Neural cell (in vitro differentiated cells): ENCODE data around the gene FLT3LG. TPM values are rescaled to one million over a fixed set of nuclear protein-coding genes. Genes with fewer than 3 reads are reported as not detected.

Experiments used
- H2AFZ ChIP-seq: fragments of 200-600, 300-800 bp; sonication (generic), shearing (Covaris generic); 2 replicates; pipeline ENCODE4 v1.6.0; 2014; ENCODE audit warnings: low read depth, mild to moderate bottlenecking, antibody characterized with exemption, low read length, moderate library complexity
- H3F3A ChIP-seq: fragments of 200-600 bp; shearing (Covaris generic); 2 replicates; pipeline ENCODE4 v1.6.1; 2016; ENCODE audit warnings: mild to moderate bottlenecking, moderate library complexity, mixed read lengths, antibody characterized with exemption, low read length; ENCODE audit not compliant: insufficient read depth, poor library complexity, severe bottlenecking
- H3K27ac ChIP-seq: fragments of 200-600, 300-800 bp; sonication (generic), shearing (Covaris generic); 2 replicates; pipeline ENCODE4 v1.5.1; 2014; ENCODE audit warnings: mild to moderate bottlenecking, low read length, moderate library complexity
- H3K27me3 ChIP-seq: fragments of 300-800, 200-600 bp; sonication (generic), shearing (Covaris generic); 2 replicates; pipeline ENCODE4 v1.6.0; 2014; ENCODE audit warnings: mild to moderate bottlenecking, low read depth, low read length, moderate library complexity; ENCODE audit not compliant: insufficient read depth
- H3K36me3 ChIP-seq: fragments of 300-800, 200-600 bp; sonication (generic), shearing (Covaris generic); 2 replicates; pipeline ENCODE4 v1.5.1; 2014; ENCODE audit warnings: mild to moderate bottlenecking, antibody characterized with exemption, low read length, moderate library complexity; ENCODE audit not compliant: insufficient read depth
- H3K4me2 ChIP-seq: fragments of 300-800, 200-600 bp; sonication (generic), shearing (Covaris generic); 2 replicates; pipeline ENCODE4 v1.6.0; 2014; ENCODE audit warnings: mild to moderate bottlenecking, low read length
- H3K4me3 ChIP-seq: fragments of 300-800, 200-600 bp; sonication (generic), shearing (Covaris generic); 2 replicates; pipeline ENCODE4 v1.5.1; 2014; ENCODE audit warnings: mild to moderate bottlenecking, low read length, moderate library complexity
- H3K79me2 ChIP-seq: fragments of 200-600 bp; shearing (Covaris generic); replicated peaks from 2 replicates; pipeline ENCODE4 v1.6.0; 2014; ENCODE audit warnings: mild to moderate bottlenecking, low read length, moderate library complexity; ENCODE audit not compliant: insufficient read depth
- H3K9ac ChIP-seq: fragments of 300-800, 200-600 bp; sonication (generic), shearing (Covaris generic); 2 replicates; pipeline ENCODE4 v1.6.1; 2016; ENCODE audit warnings: mild to moderate bottlenecking, low read length, mixed read lengths
- H3K9me2 ChIP-seq: fragments of 200-600 bp; shearing (Covaris generic); 2 replicates; pipeline ENCODE4 v1.6.1; 2016; ENCODE audit warnings: mild to moderate bottlenecking, low read length, mixed read lengths; ENCODE audit not compliant: insufficient read depth
- H3K9me3 ChIP-seq: fragments of 200-600, 300-800 bp; sonication (generic), shearing (Covaris generic); 2 replicates; pipeline ENCODE4 v1.6.1; 2016; ENCODE audit warnings: mild to moderate bottlenecking, mixed run types, low read length, moderate library complexity, mixed read lengths
- H4K20me1 ChIP-seq: fragments of 200-600 bp; shearing (Covaris generic); 2 replicates; pipeline ENCODE4 v1.6.1; 2016; ENCODE audit warnings: mild to moderate bottlenecking, mixed run types; ENCODE audit not compliant: insufficient read depth
- CTCF ChIP-seq: fragments of 450-650 bp; IDR thresholded peaks from 2 replicates; pipeline ENCODE4 v1.5.1; 2014; ENCODE audit warnings: antibody characterized with exemption, mild to moderate bottlenecking, moderate library complexity; ENCODE audit not compliant: poor library complexity, severe bottlenecking
- EP300 ChIP-seq: fragments of 450-650 bp; conservative IDR thresholded peaks from 2 replicates; pipeline ENCODE4 v1.6.1; 2014; ENCODE audit warnings: antibody characterized with exemption, mild to moderate bottlenecking, moderate library complexity; ENCODE audit not compliant: poor library complexity, severe bottlenecking
- EZH2 ChIP-seq: fragments of 200-600, 300-800 bp; shearing (Covaris generic), sonication (generic); IDR thresholded peaks from 2 replicates; pipeline ENCODE4 v1.6.1; 2014; ENCODE audit warnings: antibody characterized with exemption, low read length, borderline replicate concordance, mild to moderate bottlenecking; ENCODE audit not compliant: insufficient read depth, poor library complexity, severe bottlenecking
- MXI1 ChIP-seq: fragments of 450-650 bp; conservative IDR thresholded peaks from 2 replicates; pipeline ENCODE4 v1.6.1; 2014; ENCODE audit warnings: antibody characterized with exemption, mild to moderate bottlenecking; ENCODE audit not compliant: poor library complexity, severe bottlenecking
- POLR2AphosphoS5 ChIP-seq: IDR thresholded peaks from 2 replicates; pipeline ENCODE4 v1.6.1; 2012
- RAD21 ChIP-seq: fragments of 450-650 bp; conservative IDR thresholded peaks from 2 replicates; pipeline ENCODE4 v1.6.1; 2014; ENCODE audit warnings: antibody characterized with exemption, mild to moderate bottlenecking, moderate library complexity
- REST ChIP-seq: IDR thresholded peaks from 2 replicates; pipeline ENCODE4 v1.6.1; 2012; ENCODE audit warnings: borderline replicate concordance
- SMC3 ChIP-seq: fragments of 450-650 bp; conservative IDR thresholded peaks from 2 replicates; pipeline ENCODE4 v1.6.1; 2014; ENCODE audit warnings: antibody characterized with exemption, mild to moderate bottlenecking, moderate library complexity; ENCODE audit not compliant: poor library complexity
- TAF1 ChIP-seq: IDR thresholded peaks from 2 replicates; pipeline ENCODE4 v1.6.1; 2012; ENCODE audit warnings: low read depth
- polyA plus RNA-seq: library from polyadenylated mRNA; depleted of rRNA; stranded (reverse); fragments of >200 nt; gene quantifications from 2 replicates; pipeline ENCODE4 v1.2.3, GENCODE V29; 2014

The FLT3LG gene
- polyA plus RNA-seq, 1 donor from 2014 or later, result not detected

GRCh38 chr19:49441210-49441959 lies 32.6 kb upstream of the FLT3LG start, which contains the start of gene SLC17A7:
SLC17A7 (minus strand) TSS chr19:49441527; CDS start chr19:49441379, 148 bp downstream.
- H3K9ac ChIP-seq, result peak within 1 kb of the TSS; percentile 3
- H3K27me3 ChIP-seq, result peaks cover 68% of the 10 kb centered on the region
- no peak within 1 kb of the TSS for H2AFZ ChIP-seq

GRCh38 chr19:49441960-49442350 lies 32.1 kb upstream of the FLT3LG start:
- TF ChIP-seq SMC3 (no peak), EZH2 (peak; percentile 56)
- Histone ChIP-seq H3K9me2 (no peaks in the 10 kb centered on the region), H4K20me1 (no peaks in the 10 kb centered on the region), H3K9me3 (no peaks in the 10 kb centered on the region), H3F3A (no peaks in the 10 kb centered on the region), H3K4me3 (peak overlapping the region; percentile 77), H3K27ac (no peak overlapping the region), H2AFZ (no peak overlapping the region), H3K4me2 (no peak overlapping the region), H3K79me2 (no peaks in the 10 kb centered on the region), H3K27me3 (peaks cover 63% of the 10 kb centered on the region), H3K36me3 (no peaks in the 10 kb centered on the region), H3K9ac (no peak overlapping the region)

More at GRCh38 chr19:49441210-49441959, 32.6 kb upstream of the FLT3LG start, which contains the start of gene SLC17A7:
- H3K27ac ChIP-seq, result no peak within 1 kb of the TSS
- no peak within 1 kb of the TSS for H3K4me2 ChIP-seq
- no peaks in the 10 kb centered on the region for H3K9me2 ChIP-seq
- H3K79me2 ChIP-seq, result no peaks in the 10 kb centered on the region
- peak within 1 kb of the TSS; percentile 77 for H3K4me3 ChIP-seq
- H3F3A ChIP-seq, result no peaks in the 10 kb centered on the region
- H4K20me1 ChIP-seq, result no peaks in the 10 kb centered on the region
- H3K9me3 ChIP-seq, result no peaks in the 10 kb centered on the region
- no peaks in the 10 kb centered on the region for H3K36me3 ChIP-seq
- TF ChIP-seq CTCF, result no peak
- TF ChIP-seq SMC3, result no peak
- TF ChIP-seq POLR2AphosphoS5, result no peak
- no peak for TF ChIP-seq MXI1
- no peak for TF ChIP-seq EP300
- no peak for TF ChIP-seq EZH2

- H3K27ac ChIP-seq, result no peak overlapping the region
- H3F3A ChIP-seq, result no peaks in the 10 kb centered on the region
- H2AFZ ChIP-seq, result no peak overlapping the region
- H3K36me3 ChIP-seq, result no peaks in the 10 kb centered on the region
- H3K27me3 ChIP-seq, result peaks cover 59% of the 10 kb centered on the region
- H3K4me3 ChIP-seq, result peak overlapping the region; percentile 77
- H4K20me1 ChIP-seq, result no peaks in the 10 kb centered on the region
- no peaks in the 10 kb centered on the region for H3K9me2 ChIP-seq
- TF ChIP-seq REST, result no peak
- TF ChIP-seq RAD21, result no peak
- no peak for TF ChIP-seq CTCF
- no peak for TF ChIP-seq TAF1
- TF ChIP-seq POLR2AphosphoS5, result no peak
- no peak for TF ChIP-seq MXI1
- TF ChIP-seq EZH2, result no peak
- no peak for TF ChIP-seq EP300
- TF ChIP-seq SMC3, result no peak
- H3K4me2 ChIP-seq, result no peak overlapping the region
- no peak overlapping the region for H3K9ac ChIP-seq
- no peaks in the 10 kb centered on the region for H3K9me3 ChIP-seq
- H3K79me2 ChIP-seq, result no peaks in the 10 kb centered on the region
Observed at GRCh38 chr19:49442354-49442753, 31.7 kb upstream of the FLT3LG start.
